ENCODE results near the gene LCN9.

- TF ChIP-seq REST (IDR thresholded peaks at IDR 0.05; ENCODE audit: insufficient read depth in 1 of 2, low read depth in 2 of 2, low read length in 2 of 2) (no peak), SIN3A (IDR thresholded peaks at IDR 0.05; ENCODE audit: borderline replicate concordance, insufficient read depth, low read length) (no peak), POLR2AphosphoS5 (IDR thresholded peaks at IDR 0.05; ENCODE audit: low read depth, low read length) (no peak), TAF1 (IDR thresholded peaks at IDR 0.05; ENCODE audit: borderline replicate concordance, insufficient read depth, low read length) (no peak)
Measured at GRCh38 chr9:135706288-135706687, 43.2 kb downstream of the LCN9 start.
